IMR-90 (cell line): Measurements from ENCODE around the gene FAM193B. TPM values are rescaled to one million over a fixed set of nuclear protein-coding genes. Genes with fewer than 3 reads are reported as not detected.

Experiments used
- ATAC-seq: fragments of 200-7000 bp; cut with Tn5 transposase; 2 replicates; pipeline ENCODE4 v1.9.1; 2020; ENCODE audit warnings: low read depth, mild to moderate bottlenecking, moderate library complexity
- BruUV-seq: library from RNA; stranded (reverse); fragments of 400-500 nt; replicated peaks from 2 replicates; lab custom pipeline; 2021; lab: Mats Ljungman, UMichigan
- CTCF ChIA-PET: fragments of 300-600 bp; formaldehyde crosslinking; extraction: SDS; loops from one replicate; lab custom pipeline; 2021; ENCODE audit warnings: antibody characterized with exemption; lab: Yijun Ruan, JAX
- POLR2A ChIA-PET: fragments of 300-600 bp; sonication (Branson Sonifier 250); formaldehyde crosslinking; loops from one replicate; lab custom pipeline; 2022; ENCODE audit warnings: antibody characterized with exemption; ENCODE audit not compliant: unreplicated experiment; lab: Charles Lee
- DNase-seq: peaks from one replicate; pipeline ENCODE4 v3.0.0; 2013
- H2AFZ ChIP-seq: replicated peaks from 2 replicates; pipeline ENCODE3; 2013; ENCODE audit warnings: low read length, mild to moderate bottlenecking; ENCODE audit not compliant: poor library complexity
- H2AK5ac ChIP-seq: 2 replicates; pipeline ENCODE4 v1.6.1; 2013; ENCODE audit warnings: low read depth, low read length, inconsistent platforms
- H2AK9ac ChIP-seq: replicated peaks from 2 replicates; pipeline ENCODE3; 2013; ENCODE audit warnings: mild to moderate bottlenecking, low read depth, low read length, moderate library complexity; ENCODE audit not compliant: poor library complexity
- H2BK120ac ChIP-seq: 2 replicates; pipeline ENCODE4 v1.6.1; 2013; ENCODE audit warnings: low read depth, low read length, inconsistent platforms
- H2BK15ac ChIP-seq: 3 replicates; pipeline ENCODE4 v1.6.1; 2013; ENCODE audit warnings: low read depth, low read length, inconsistent platforms
- H2BK20ac ChIP-seq: 2 replicates; pipeline ENCODE4 v1.6.1; 2013; ENCODE audit warnings: low read depth, mild to moderate bottlenecking, inconsistent platforms, low read length, moderate library complexity
- H2BK5ac ChIP-seq: 2 replicates; pipeline ENCODE4 v1.6.1; 2013; ENCODE audit warnings: mild to moderate bottlenecking, low read depth, low read length, inconsistent platforms; ENCODE audit not compliant: poor library complexity, severe bottlenecking
- H3K14ac ChIP-seq: replicated peaks from 2 replicates; pipeline ENCODE4 v1.6.1; 2013; ENCODE audit warnings: low read depth, low read length, inconsistent platforms
- H3K18ac ChIP-seq: 2 replicates; pipeline ENCODE4 v1.6.1; 2013; ENCODE audit warnings: low read depth, low read length, control low read depth
- H3K23ac ChIP-seq: 2 replicates; pipeline ENCODE4 v1.6.1; 2013; ENCODE audit warnings: low read depth, low read length, inconsistent platforms
- H3K27ac ChIP-seq: 2 replicates; pipeline ENCODE4 v1.5.1; 2013; ENCODE audit warnings: mild to moderate bottlenecking, control low read depth, low read length; ENCODE audit not compliant: insufficient read depth
- H3K27me3 ChIP-seq: 2 replicates; pipeline ENCODE4 v1.6.1; 2013; ENCODE audit warnings: low read length; ENCODE audit not compliant: control insufficient read depth, insufficient read depth
- H3K36me3 ChIP-seq: 2 replicates; pipeline ENCODE4 v1.6.1; 2013; ENCODE audit warnings: low read length, mixed read lengths; ENCODE audit not compliant: control insufficient read depth, insufficient read depth
- H3K4ac ChIP-seq: 2 replicates; pipeline ENCODE4 v1.6.1; 2013; ENCODE audit warnings: low read depth, low read length, inconsistent platforms
- H3K4me1 ChIP-seq: 2 replicates; pipeline ENCODE4 v1.6.1; 2013; ENCODE audit warnings: low read length, mixed read lengths; ENCODE audit not compliant: control insufficient read depth, insufficient read depth
- H3K4me2 ChIP-seq: 2 replicates; pipeline ENCODE4 v1.6.1; 2013; ENCODE audit warnings: low read depth, mild to moderate bottlenecking, control low read depth, low read length, moderate library complexity
- H3K4me3 ChIP-seq: 2 replicates; pipeline ENCODE4 v1.5.1; 2013; ENCODE audit warnings: low read depth, mild to moderate bottlenecking, control low read depth, low read length, moderate library complexity; ENCODE audit not compliant: insufficient read depth
- H3K56ac ChIP-seq: 2 replicates; pipeline ENCODE4 v1.6.1; 2013; ENCODE audit warnings: low read length, inconsistent platforms; ENCODE audit not compliant: insufficient read depth; ENCODE audit errors: extremely low read depth
- H3K79me1 ChIP-seq, 2 experiments: 2 replicates each; pipeline ENCODE4 v1.6.1; 2013; ENCODE audit warnings: low read length in 2 of 2, inconsistent platforms in 1 of 2, low read depth in 1 of 2
- H3K9ac ChIP-seq: 2 replicates; pipeline ENCODE4 v1.6.1; 2013; ENCODE audit warnings: low read depth, low read length, control low read depth
- H3K9me1 ChIP-seq: 2 replicates; pipeline ENCODE4 v1.6.1; 2013; ENCODE audit warnings: low read length, inconsistent platforms; ENCODE audit not compliant: insufficient read depth
- H3K9me3 ChIP-seq: 2 replicates; pipeline ENCODE4 v1.6.1; 2013; ENCODE audit warnings: low read length; ENCODE audit not compliant: control insufficient read depth, insufficient read depth
- H4K20me1 ChIP-seq: 2 replicates; pipeline ENCODE4 v1.6.1; 2013; ENCODE audit warnings: low read length, inconsistent platforms; ENCODE audit not compliant: insufficient read depth
- H4K5ac ChIP-seq: 2 replicates; pipeline ENCODE4 v1.6.1; 2013; ENCODE audit warnings: mild to moderate bottlenecking, low read depth, low read length, control low read depth
- H4K8ac ChIP-seq, 2 experiments: 2 replicates each; pipeline ENCODE4 v1.6.1; 2013; ENCODE audit warnings: low read depth in 2 of 2, low read length in 2 of 2, control low read depth in 1 of 2, inconsistent platforms in 1 of 2
- H4K91ac ChIP-seq: 2 replicates; pipeline ENCODE4 v1.6.1; 2013; ENCODE audit warnings: low read depth, low read length, inconsistent platforms; ENCODE audit not compliant: insufficient read depth
- BHLHE40 ChIP-seq: fragments of 150-350 bp; IDR thresholded peaks from 2 replicates; pipeline ENCODE4 v1.6.1; 2016; ENCODE audit warnings: mild to moderate bottlenecking, low read depth, low read length
- ELK1 ChIP-seq: fragments of 150-350 bp; IDR thresholded peaks from 2 replicates; pipeline ENCODE4 v1.6.1; 2016; ENCODE audit warnings: low read depth, mild to moderate bottlenecking, low read length, moderate library complexity, borderline replicate concordance
- MAZ ChIP-seq: IDR thresholded peaks from 2 replicates; pipeline ENCODE4 v1.6.1; 2012; ENCODE audit warnings: low read depth, mild to moderate bottlenecking, low read length, improper control_type of control experiment, moderate library complexity, borderline replicate concordance
- MXI1 ChIP-seq: IDR thresholded peaks from 2 replicates; pipeline ENCODE4 v1.6.1; 2012; ENCODE audit warnings: low read depth, mild to moderate bottlenecking, low read length, moderate library complexity, borderline replicate concordance
- RAD21 ChIP-seq: IDR thresholded peaks from 2 replicates; pipeline ENCODE4 v1.6.1; 2012; ENCODE audit warnings: low read length, improper control_type of control experiment
- RCOR1 ChIP-seq: IDR thresholded peaks from 2 replicates; pipeline ENCODE4 v1.6.1; 2012; ENCODE audit warnings: mild to moderate bottlenecking, low read length, improper control_type of control experiment; ENCODE audit not compliant: insufficient replicate concordance
- USF2 ChIP-seq: fragments of 150-350 bp; IDR thresholded peaks from 2 replicates; pipeline ENCODE4 v1.6.1; 2017; ENCODE audit warnings: mild to moderate bottlenecking, antibody characterized with exemption, low read length, low read depth
- WGBS, 2 experiments: methylation state at CpG; one replicate each; pipeline versions ENCODE4 v1.1.5 to v1.1.7; 2013; ENCODE audit warnings: missing lambda C conversion rate in 2 of 2; ENCODE audit not compliant: insufficient read length in 1 of 2; ENCODE audit errors: extremely low coverage in 2 of 2; 5-methylcytosine and 5-hydroxymethylcytosine counted together
- dilution Hi-C: fragments of 300-500 bp; cut with HindIII; formaldehyde crosslinking; loops from one replicate; pipeline ENCODE4 v1.14.3; 2018; ENCODE audit warnings: low sequenced_read_pairs; ENCODE audit not compliant: unreplicated experiment
- in situ Hi-C: fragments of 300-500 bp; cut with MboI; formaldehyde crosslinking; loops from 3 replicates; pipeline ENCODE4 v1.14.3; 2019; ENCODE audit warnings: low sequenced_read_pairs, inconsistent platforms, mixed read lengths
- intact Hi-C: fragments of 100-400 bp; cut with micrococcal nuclease; formaldehyde crosslinking; loops from 2 replicates; pipeline ENCODE4 v1.10.0; 2022
- polyA plus RNA-seq, 3 experiments: library from polyadenylated mRNA; depleted of rRNA; stranded (reverse); fragments of >200 nt; gene quantifications; 2 replicates each; pipeline ENCODE4 v1.2.3, GENCODE V29; 2012; ENCODE audit warnings: low replicate concordance in 1 of 3
- total RNA-seq: library from RNA; depleted of rRNA; stranded (reverse); fragments of >200 nt; gene quantifications from 2 replicates; pipeline ENCODE4 v1.2.3, GENCODE V29; 2012

Gene FAM193B
- total and polyA plus RNA-seq, 2 of the 4 experiments (the other 2 are of a cell fraction): 9.5 to 52.2 TPM

GRCh38 chr5:177502886-177503285 lies 51.5 kb downstream of the FAM193B start:
- no peak overlapping the region for H4K8ac ChIP-seq
- peaks cover 15% of the 10 kb centered on the region; the same call in 1 of the 2 replicates for H3K4me1 ChIP-seq
- ATAC-seq: no peak
- intact Hi-C loops (no loop called here), dilution Hi-C loops (no loop called here), in situ Hi-C loops (no loop called here)
- no TSS peak for BruUV-seq
- H3K4ac ChIP-seq: no peak overlapping the region
- no peaks in the 10 kb centered on the region for H3K27me3 ChIP-seq
- no peak overlapping the region for H4K5ac ChIP-seq
- H3K27ac ChIP-seq: no peak overlapping the region
- H4K20me1 ChIP-seq: no peaks in the 10 kb centered on the region
- no peak for DNase-seq
- no peak overlapping the region for H2AK5ac ChIP-seq
- ChIA-PET POLR2A (no interaction called here), CTCF (no interaction called here)
- H2BK120ac ChIP-seq: no peak overlapping the region
- no peak overlapping the region for H4K91ac ChIP-seq
- 83% methylated on average over 16 of the region's 16 CpGs; no CpG with 5 or more reads in 1 of the 2 experiments for WGBS, 2 experiments
- no peak overlapping the region for H3K4me2 ChIP-seq
- H3K14ac ChIP-seq: no peak overlapping the region
- H3K4me3 ChIP-seq: no peak overlapping the region
- no peak overlapping the region for H3K18ac ChIP-seq
- no peak overlapping the region for H2AFZ ChIP-seq
- H2AK9ac ChIP-seq: no peak overlapping the region
- no peak for TF ChIP-seq RAD21
- TF ChIP-seq USF2: no peak
- no peak for TF ChIP-seq MAZ
- TF ChIP-seq RCOR1: no peak
- no peak for TF ChIP-seq MXI1
- TF ChIP-seq BHLHE40: no peak
- TF ChIP-seq ELK1: no peak
- no peak overlapping the region for H3K56ac ChIP-seq
- H3K9ac ChIP-seq: no peak overlapping the region
- H2BK15ac ChIP-seq: no peak overlapping the region
- H2BK5ac ChIP-seq: no peak overlapping the region
- peaks cover 6% of the 10 kb centered on the region for H3K36me3 ChIP-seq
- H3K9me1 ChIP-seq: peaks cover 3% of the 10 kb centered on the region; the same call in 1 of the 2 replicates
- H3K9me3 ChIP-seq: no peaks in the 10 kb centered on the region
- H2BK20ac ChIP-seq: no peak overlapping the region
- H3K79me1 ChIP-seq: peaks cover 7 to 13% of the 10 kb centered on the region in 2 experiments; a peak in 2 of 4 replicates
- H3K23ac ChIP-seq: no peak overlapping the region
